CMK (cell line): ENCODE measurements around the gene TM4SF1.

Experiments
- DNase-seq: peaks from one replicate; pipeline ENCODE4 v3.0.0-alpha.2; 2010; ENCODE audit warnings: low read depth

The TM4SF1 gene

GRCh38 chr3:149375501-149376196, 1.8 kb downstream of the TM4SF1 start:
- DNase-seq = no peak

GRCh38 chr3:149374793-149375500, 2.5 kb downstream of the TM4SF1 start:
- no peak for DNase-seq

GRCh38 chr3:149374391-149374790, 3.1 kb downstream of the TM4SF1 start:
- no peak for DNase-seq

GRCh38 chr3:149373235-149374125, 4.0 kb downstream of the TM4SF1 start:
- DNase-seq = no peak

- no peak for DNase-seq
Observed at GRCh38 chr3:149371723-149372114, 5.7 kb downstream of the TM4SF1 start.

- no peak for DNase-seq
Observed at GRCh38 chr3:149371001-149371722, 6.3 kb downstream of the TM4SF1 start.

GRCh38 chr3:149369991-149370866, 7.2 kb downstream of the TM4SF1 start:
- DNase-seq = no peak

- no peak for DNase-seq
Observed at GRCh38 chr3:149368674-149369497, 8.6 kb downstream of the TM4SF1 start.

GRCh38 chr3:149368201-149368673, 9.2 kb downstream of the TM4SF1 start:
- DNase-seq = no peak

GRCh38 chr3:149366941-149367840, 10.3 kb downstream of the TM4SF1 start:
- no peak for DNase-seq

GRCh38 chr3:149366031-149366430, 11.4 kb downstream of the TM4SF1 start:
- DNase-seq = no peak

GRCh38 chr3:149364624-149365023, 12.8 kb downstream of the TM4SF1 start:
- DNase-seq = no peak

- no peak for DNase-seq
Observed at GRCh38 chr3:149363053-149363452, 14.4 kb downstream of the TM4SF1 start.

GRCh38 chr3:149362366-149362765, 15.1 kb downstream of the TM4SF1 start:
- no peak for DNase-seq

GRCh38 chr3:149356630-149357029, 20.8 kb downstream of the TM4SF1 start:
- DNase-seq = no peak

- no peak for DNase-seq
Observed at GRCh38 chr3:149356044-149356592, 21.3 kb downstream of the TM4SF1 start.

- no peak for DNase-seq
Observed at GRCh38 chr3:149353581-149354184, 23.8 kb downstream of the TM4SF1 start.

GRCh38 chr3:149352556-149352955, 24.9 kb downstream of the TM4SF1 start:
- peak; percentile 17 for DNase-seq
